ENCODE measurements around the gene LIMK1. TPM values are rescaled to one million over a fixed set of nuclear protein-coding genes. Genes with fewer than 3 reads are reported as not detected.

The LIMK1 gene
- polyA plus RNA-seq, 1 donor (not counting 4 experiments of a cell fraction or from before 2014, with no cell fraction given): 13.3 TPM

DNA sequence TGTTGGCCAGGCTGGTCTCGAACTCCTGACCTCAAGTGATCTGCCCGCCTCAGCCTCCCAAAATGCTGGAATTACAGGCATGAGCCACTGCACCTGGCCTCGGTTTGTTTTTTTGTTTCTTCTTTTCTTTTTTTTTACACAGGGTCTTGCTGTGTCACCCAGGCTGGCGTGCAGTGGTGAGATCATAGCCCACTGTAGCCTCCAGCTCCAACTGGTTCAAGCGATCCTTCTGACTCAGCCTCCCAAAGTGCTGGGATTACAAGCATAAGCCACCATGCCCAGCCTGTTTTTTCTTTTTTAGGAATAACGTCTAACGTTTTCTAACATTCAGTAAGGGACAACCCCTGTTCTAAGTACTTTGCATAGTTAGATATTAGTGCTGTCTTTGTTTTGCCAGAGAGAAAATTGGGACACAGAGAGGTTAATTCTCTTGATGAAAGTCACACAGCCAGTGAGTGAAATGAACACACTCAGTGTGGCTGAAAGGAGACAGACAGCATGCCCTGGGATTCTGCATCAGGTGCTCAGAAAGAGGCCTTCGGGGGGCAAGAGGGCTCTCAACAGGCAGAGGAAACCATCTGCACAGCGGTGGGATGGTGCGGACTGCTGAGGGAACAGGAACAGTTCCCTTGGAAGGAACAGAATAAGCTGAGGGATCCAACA lies 4.3 kb downstream of the LIMK1 start:
- no peak for FAIRE-seq
- dilution Hi-C loops (cut with MboI; ENCODE audit: extremely low pct_ligation_motif_present, low sequenced_read_pairs): no loop called here
- Histone ChIP-seq H3K9me1 (ENCODE audit: control insufficient read depth, extremely low read depth, insufficient read depth, low read length) (no peaks in the 10 kb centered on the region), H3K9me3 (ENCODE audit: control insufficient read depth, low read depth, low read length) (no peaks in the 10 kb centered on the region), H3K36me3 (ENCODE audit: control insufficient read depth in 2 of 2, extremely low read depth in 1 of 2, insufficient read depth in 2 of 2, low read length in 2 of 2) (peaks cover 10 to 22% of the 10 kb centered on the region in 2 experiments), H2AFZ (ENCODE audit: control insufficient read depth, low read length) (no peak overlapping the region), H3K79me2 (ENCODE audit: control insufficient read depth, insufficient read depth, low read length) (peaks cover 2% of the 10 kb centered on the region), H3K27me3 (ENCODE audit: control insufficient read depth, extremely low read depth, insufficient read depth, low read length) (no peaks in the 10 kb centered on the region), H3K4me3 (ENCODE audit: control insufficient read depth in 2 of 3, extremely low read depth in 1 of 3, insufficient read depth in 2 of 3, low read depth in 1 of 3, low read length in 3 of 3) (no peak overlapping the region), H3K4me2 (ENCODE audit: control insufficient read depth, extremely low read depth, insufficient read depth, low read depth, low read length) (no peak overlapping the region), H3K4me1 (ENCODE audit: control insufficient read depth, extremely low read depth, insufficient read depth, low read length) (peaks cover 11% of the 10 kb centered on the region), H3K27ac (ENCODE audit: control insufficient read depth, insufficient read depth, low read length) (no peak overlapping the region), H3K9ac (ENCODE audit: control insufficient read depth, extremely low read depth, insufficient read depth, low read length) (no peak overlapping the region), H4K20me1 (ENCODE audit: control insufficient read depth, extremely low read depth, insufficient read depth, low read length) (no peaks in the 10 kb centered on the region)
- TF ChIP-seq, protein P1, sequence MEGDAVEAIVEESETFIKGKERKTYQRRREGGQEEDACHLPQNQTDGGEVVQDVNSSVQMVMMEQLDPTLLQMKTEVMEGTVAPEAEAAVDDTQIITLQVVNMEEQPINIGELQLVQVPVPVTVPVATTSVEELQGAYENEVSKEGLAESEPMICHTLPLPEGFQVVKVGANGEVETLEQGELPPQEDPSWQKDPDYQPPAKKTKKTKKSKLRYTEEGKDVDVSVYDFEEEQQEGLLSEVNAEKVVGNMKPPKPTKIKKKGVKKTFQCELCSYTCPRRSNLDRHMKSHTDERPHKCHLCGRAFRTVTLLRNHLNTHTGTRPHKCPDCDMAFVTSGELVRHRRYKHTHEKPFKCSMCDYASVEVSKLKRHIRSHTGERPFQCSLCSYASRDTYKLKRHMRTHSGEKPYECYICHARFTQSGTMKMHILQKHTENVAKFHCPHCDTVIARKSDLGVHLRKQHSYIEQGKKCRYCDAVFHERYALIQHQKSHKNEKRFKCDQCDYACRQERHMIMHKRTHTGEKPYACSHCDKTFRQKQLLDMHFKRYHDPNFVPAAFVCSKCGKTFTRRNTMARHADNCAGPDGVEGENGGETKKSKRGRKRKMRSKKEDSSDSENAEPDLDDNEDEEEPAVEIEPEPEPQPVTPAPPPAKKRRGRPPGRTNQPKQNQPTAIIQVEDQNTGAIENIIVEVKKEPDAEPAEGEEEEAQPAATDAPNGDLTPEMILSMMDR (optimal IDR thresholded peaks at IDR 0.05 in 1 of 3, IDR thresholded peaks at IDR 0.05 in 1 of 3, conservative IDR thresholded peaks at IDR 0.05 in 1 of 3; ENCODE audit: extremely low read depth in 1 of 3, insufficient read depth in 2 of 3, low read length in 3 of 3): no peak
- no peak for TF ChIP-seq EZH2 (IDR thresholded peaks at IDR 0.05; ENCODE audit: low read length)
- no peak for DNase-seq (ENCODE audit: low read depth, low spot score)

DNA sequence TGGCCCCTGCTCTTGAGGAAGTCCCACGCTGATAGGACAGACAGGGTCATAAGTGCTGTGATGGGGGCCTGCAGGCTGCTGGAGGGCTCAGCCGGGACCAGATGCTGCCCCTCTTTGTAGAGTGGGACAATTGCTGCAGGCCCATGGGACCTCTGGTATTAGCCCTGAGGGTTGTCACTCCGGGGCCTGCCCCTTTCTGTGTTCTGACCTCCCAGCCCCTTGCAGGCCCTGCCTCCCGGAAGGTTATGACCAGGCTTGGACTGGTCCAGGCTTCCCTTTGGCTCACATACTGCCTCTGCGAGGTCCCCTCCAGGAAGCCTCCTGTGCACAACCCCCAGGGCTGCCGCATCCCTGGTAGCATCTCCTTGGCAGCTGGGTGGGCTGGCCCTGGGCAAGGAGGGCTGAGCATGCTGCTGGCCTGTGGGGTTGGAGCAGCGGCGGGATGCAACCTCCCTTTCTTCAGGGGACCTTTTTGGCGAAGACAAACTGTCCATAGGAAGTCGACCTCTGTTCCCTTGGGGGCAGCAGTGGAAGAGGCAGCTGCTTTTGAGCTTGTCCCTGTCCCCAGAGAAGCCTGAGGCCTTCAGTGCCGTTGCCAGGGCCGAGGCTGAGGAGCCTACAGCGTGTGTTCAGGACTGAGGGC lies 8.8 kb downstream of the LIMK1 start:
- H3K36me3 ChIP-seq (ENCODE audit: control insufficient read depth in 2 of 2, extremely low read depth in 1 of 2, insufficient read depth in 2 of 2, low read length in 2 of 2): peaks cover 16 to 22% of the 10 kb centered on the region in 2 experiments
- no peak overlapping the region for H3K27ac ChIP-seq (ENCODE audit: control insufficient read depth, insufficient read depth, low read length)
- peaks cover 7% of the 10 kb centered on the region for H3K79me2 ChIP-seq (ENCODE audit: control insufficient read depth, insufficient read depth, low read length)
- H3K9me1 ChIP-seq (ENCODE audit: control insufficient read depth, extremely low read depth, insufficient read depth, low read length): peaks cover 3% of the 10 kb centered on the region
- no peaks in the 10 kb centered on the region for H3K27me3 ChIP-seq (ENCODE audit: control insufficient read depth, extremely low read depth, insufficient read depth, low read length)
- no peak overlapping the region for H3K4me3 ChIP-seq (ENCODE audit: control insufficient read depth in 2 of 3, extremely low read depth in 1 of 3, insufficient read depth in 2 of 3, low read depth in 1 of 3, low read length in 3 of 3)
- DNase-seq (ENCODE audit: low read depth, low spot score) (no peak), FAIRE-seq (no peak)
- H3K4me1 ChIP-seq (ENCODE audit: control insufficient read depth, extremely low read depth, insufficient read depth, low read length): peaks cover 15% of the 10 kb centered on the region
- dilution Hi-C loops (cut with MboI; ENCODE audit: extremely low pct_ligation_motif_present, low sequenced_read_pairs): no loop called here
- H3K4me2 ChIP-seq (ENCODE audit: control insufficient read depth, extremely low read depth, insufficient read depth, low read depth, low read length): no peak overlapping the region
- H4K20me1 ChIP-seq (ENCODE audit: control insufficient read depth, extremely low read depth, insufficient read depth, low read length): no peaks in the 10 kb centered on the region
- no peak overlapping the region for H3K9ac ChIP-seq (ENCODE audit: control insufficient read depth, extremely low read depth, insufficient read depth, low read length)
- H3K9me3 ChIP-seq (ENCODE audit: control insufficient read depth, low read depth, low read length): peaks cover 13% of the 10 kb centered on the region
- TF ChIP-seq, protein P1 (optimal IDR thresholded peaks at IDR 0.05 in 1 of 3, IDR thresholded peaks at IDR 0.05 in 1 of 3, conservative IDR thresholded peaks at IDR 0.05 in 1 of 3; ENCODE audit: extremely low read depth in 1 of 3, insufficient read depth in 2 of 3, low read length in 3 of 3): no peak
- no peak for TF ChIP-seq EZH2 (IDR thresholded peaks at IDR 0.05; ENCODE audit: low read length)
- H2AFZ ChIP-seq (ENCODE audit: control insufficient read depth, low read length): no peak overlapping the region
